GM12878 (cell line): ENCODE measurements around the gene APLP1. TPM values are rescaled to one million over a fixed set of nuclear protein-coding genes. Genes with fewer than 3 reads are reported as not detected.
A peak's percentile ranks its signal among the peaks of the same experiment; 100 is the strongest.

Source experiments
- DPF2 ChIP-seq: fragments of 450-650 bp; IDR thresholded peaks from 2 replicates; pipeline ENCODE4 v1.6.1; 2017; ENCODE audit warnings: mild to moderate bottlenecking
- ELK1 ChIP-seq: IDR thresholded peaks from 2 replicates; pipeline ENCODE4 v1.6.1; 2012; ENCODE audit warnings: low read depth, low read length, improper control_type of control experiment
- IKZF1 ChIP-seq: fragments of 450-650 bp; conservative IDR thresholded peaks from 2 replicates; pipeline ENCODE4 v1.6.1; 2017; ENCODE audit warnings: antibody characterized with exemption, mild to moderate bottlenecking
- KLF5 ChIP-seq: fragments of 450-650 bp; IDR thresholded peaks from 2 replicates; pipeline ENCODE4 v1.6.1; 2014; ENCODE audit warnings: mild to moderate bottlenecking; ENCODE audit not compliant: partially characterized antibody
- MEF2B ChIP-seq: fragments of 450-650 bp; IDR thresholded peaks from 2 replicates; pipeline ENCODE4 v1.6.1; 2018; ENCODE audit warnings: mild to moderate bottlenecking, moderate library complexity; ENCODE audit not compliant: partially characterized antibody, poor library complexity, severe bottlenecking
- MTA3 ChIP-seq: IDR thresholded peaks from 2 replicates; pipeline ENCODE4 v1.6.1; 2012; ENCODE audit warnings: low read length, inconsistent platforms, borderline replicate concordance
- POU2F2 ChIP-seq: IDR thresholded peaks from 3 replicates; pipeline ENCODE4 v1.6.1; 2011; ENCODE audit warnings: low read depth, mild to moderate bottlenecking, low read length, borderline replicate concordance
- REST ChIP-seq: IDR thresholded peaks from 2 replicates; pipeline ENCODE4 v1.6.1; 2012; ENCODE audit warnings: mild to moderate bottlenecking, low read depth, low read length
- RUNX3 ChIP-seq: IDR thresholded peaks from 2 replicates; pipeline ENCODE4 v1.6.1; 2012; ENCODE audit warnings: low read length, inconsistent platforms
- SMARCA5 ChIP-seq: fragments of 450-650 bp; IDR thresholded peaks from 2 replicates; pipeline ENCODE4 v1.6.1; 2017; ENCODE audit warnings: mild to moderate bottlenecking
- TARDBP ChIP-seq: IDR thresholded peaks from 2 replicates; pipeline ENCODE4 v1.6.1; 2016; ENCODE audit warnings: borderline replicate concordance
- ZBTB40 ChIP-seq: fragments of 450-650 bp; IDR thresholded peaks from 2 replicates; pipeline ENCODE4 v1.6.1; 2016; ENCODE audit warnings: mild to moderate bottlenecking, moderate library complexity, borderline replicate concordance
- polyA plus RNA-seq, 11 experiments: library from polyadenylated mRNA; depleted of rRNA in 4 of 11; unstranded in 6 of 11; stranded (reverse) in 5 of 11; fragments of >200 nt; fragmentation: Nextera tagmentation in 4 of 11; fragmentation: Illumina TruSeq in 1 of 11; extraction: Ambion mirVana in 4 of 11; extraction: Trizol in 1 of 11; gene quantifications; 1 replicate in 1 of 11; 2 replicates in 10 of 11; pipeline versions ENCODE4 v1.2.1 to v1.2.3, GENCODE V29; 2011 to 2016; ENCODE audit warnings: inconsistent platforms in 2 of 11, missing spikeins in 2 of 11, low read depth in 1 of 11
- total RNA-seq, 4 experiments: library from RNA; depleted of rRNA in 3 of 4; stranded (reverse); fragments of >200 nt in 3 of 4; fragmentation: Illumina TruSeq in 1 of 4; extraction: Trizol in 1 of 4; gene quantifications; 2 replicates each; pipeline versions ENCODE4 v1.2.1 to v1.2.3, GENCODE V29; 2013 to 2021
- TF ChIP-seq, protein P1 (sequence below): IDR thresholded peaks from 2 replicates; pipeline ENCODE4 v1.6.1; 2011; ENCODE audit warnings: low read depth, low read length, improper control_type of control experiment, borderline replicate concordance
- TF ChIP-seq, protein P2 (sequence below): IDR thresholded peaks from 2 replicates; pipeline ENCODE4 v1.6.1; 2011; ENCODE audit warnings: borderline replicate concordance, low read depth, mild to moderate bottlenecking, moderate library complexity, mixed read lengths, low read length; ENCODE audit not compliant: insufficient read depth; ENCODE audit errors: extremely low read length
- TF ChIP-seq, protein P3 (sequence below): fragments of 150-350 bp; IDR thresholded peaks from 2 replicates; pipeline ENCODE4 v1.6.1; 2016; ENCODE audit warnings: low read depth, low read length

The APLP1 gene
- total and polyA plus RNA-seq, 10 of the 15 experiments (the other 5 are each of a cell fraction or from before 2014, with no cell fraction given) = 0.07 to 2.2 (median 0.91) TPM; not detected in 1

GRCh38 chr19:35915443-35915842, 47.1 kb downstream of the APLP1 start (continued):
- no peak for TF ChIP-seq KLF5
- no peak for TF ChIP-seq TARDBP
- 0 out of 3 replicates have a peak, but pooled peaks have one; percentile 30 for TF ChIP-seq POU2F2
- TF ChIP-seq REST = no peak
- peak; percentile 60 for TF ChIP-seq IKZF1
- no peak for TF ChIP-seq SMARCA5
- TF ChIP-seq, protein P1, sequence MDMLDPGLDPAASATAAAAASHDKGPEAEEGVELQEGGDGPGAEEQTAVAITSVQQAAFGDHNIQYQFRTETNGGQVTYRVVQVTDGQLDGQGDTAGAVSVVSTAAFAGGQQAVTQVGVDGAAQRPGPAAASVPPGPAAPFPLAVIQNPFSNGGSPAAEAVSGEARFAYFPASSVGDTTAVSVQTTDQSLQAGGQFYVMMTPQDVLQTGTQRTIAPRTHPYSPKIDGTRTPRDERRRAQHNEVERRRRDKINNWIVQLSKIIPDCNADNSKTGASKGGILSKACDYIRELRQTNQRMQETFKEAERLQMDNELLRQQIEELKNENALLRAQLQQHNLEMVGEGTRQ = no peak
- TF ChIP-seq MEF2B = peak; percentile 23
- TF ChIP-seq, protein P2, sequence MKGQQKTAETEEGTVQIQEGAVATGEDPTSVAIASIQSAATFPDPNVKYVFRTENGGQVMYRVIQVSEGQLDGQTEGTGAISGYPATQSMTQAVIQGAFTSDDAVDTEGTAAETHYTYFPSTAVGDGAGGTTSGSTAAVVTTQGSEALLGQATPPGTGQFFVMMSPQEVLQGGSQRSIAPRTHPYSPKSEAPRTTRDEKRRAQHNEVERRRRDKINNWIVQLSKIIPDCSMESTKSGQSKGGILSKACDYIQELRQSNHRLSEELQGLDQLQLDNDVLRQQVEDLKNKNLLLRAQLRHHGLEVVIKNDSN = no peak
- no peak for TF ChIP-seq ELK1
- no peak for TF ChIP-seq ZBTB40
- TF ChIP-seq, protein P3, sequence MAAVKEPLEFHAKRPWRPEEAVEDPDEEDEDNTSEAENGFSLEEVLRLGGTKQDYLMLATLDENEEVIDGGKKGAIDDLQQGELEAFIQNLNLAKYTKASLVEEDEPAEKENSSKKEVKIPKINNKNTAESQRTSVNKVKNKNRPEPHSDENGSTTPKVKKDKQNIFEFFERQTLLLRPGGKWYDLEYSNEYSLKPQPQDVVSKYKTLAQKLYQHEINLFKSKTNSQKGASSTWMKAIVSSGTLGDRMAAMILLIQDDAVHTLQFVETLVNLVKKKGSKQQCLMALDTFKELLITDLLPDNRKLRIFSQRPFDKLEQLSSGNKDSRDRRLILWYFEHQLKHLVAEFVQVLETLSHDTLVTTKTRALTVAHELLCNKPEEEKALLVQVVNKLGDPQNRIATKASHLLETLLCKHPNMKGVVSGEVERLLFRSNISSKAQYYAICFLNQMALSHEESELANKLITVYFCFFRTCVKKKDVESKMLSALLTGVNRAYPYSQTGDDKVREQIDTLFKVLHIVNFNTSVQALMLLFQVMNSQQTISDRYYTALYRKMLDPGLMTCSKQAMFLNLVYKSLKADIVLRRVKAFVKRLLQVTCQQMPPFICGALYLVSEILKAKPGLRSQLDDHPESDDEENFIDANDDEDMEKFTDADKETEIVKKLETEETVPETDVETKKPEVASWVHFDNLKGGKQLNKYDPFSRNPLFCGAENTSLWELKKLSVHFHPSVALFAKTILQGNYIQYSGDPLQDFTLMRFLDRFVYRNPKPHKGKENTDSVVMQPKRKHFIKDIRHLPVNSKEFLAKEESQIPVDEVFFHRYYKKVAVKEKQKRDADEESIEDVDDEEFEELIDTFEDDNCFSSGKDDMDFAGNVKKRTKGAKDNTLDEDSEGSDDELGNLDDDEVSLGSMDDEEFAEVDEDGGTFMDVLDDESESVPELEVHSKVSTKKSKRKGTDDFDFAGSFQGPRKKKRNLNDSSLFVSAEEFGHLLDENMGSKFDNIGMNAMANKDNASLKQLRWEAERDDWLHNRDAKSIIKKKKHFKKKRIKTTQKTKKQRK = no peak
- 0 out of 2 replicates have a peak, but pooled peaks have one; percentile 24 for TF ChIP-seq DPF2
- TF ChIP-seq MTA3 = no peak
- peak; percentile 26; the same call in 1 of the 2 replicates for TF ChIP-seq RUNX3
